HuH-7.5 (cell line): ENCODE results near the gene NLGN4Y.

Source experiments
- DNase-seq: peaks from one replicate; pipeline ENCODE4 v3.0.0; 2011; ENCODE audit warnings: low spot score

The NLGN4Y gene

DNA sequence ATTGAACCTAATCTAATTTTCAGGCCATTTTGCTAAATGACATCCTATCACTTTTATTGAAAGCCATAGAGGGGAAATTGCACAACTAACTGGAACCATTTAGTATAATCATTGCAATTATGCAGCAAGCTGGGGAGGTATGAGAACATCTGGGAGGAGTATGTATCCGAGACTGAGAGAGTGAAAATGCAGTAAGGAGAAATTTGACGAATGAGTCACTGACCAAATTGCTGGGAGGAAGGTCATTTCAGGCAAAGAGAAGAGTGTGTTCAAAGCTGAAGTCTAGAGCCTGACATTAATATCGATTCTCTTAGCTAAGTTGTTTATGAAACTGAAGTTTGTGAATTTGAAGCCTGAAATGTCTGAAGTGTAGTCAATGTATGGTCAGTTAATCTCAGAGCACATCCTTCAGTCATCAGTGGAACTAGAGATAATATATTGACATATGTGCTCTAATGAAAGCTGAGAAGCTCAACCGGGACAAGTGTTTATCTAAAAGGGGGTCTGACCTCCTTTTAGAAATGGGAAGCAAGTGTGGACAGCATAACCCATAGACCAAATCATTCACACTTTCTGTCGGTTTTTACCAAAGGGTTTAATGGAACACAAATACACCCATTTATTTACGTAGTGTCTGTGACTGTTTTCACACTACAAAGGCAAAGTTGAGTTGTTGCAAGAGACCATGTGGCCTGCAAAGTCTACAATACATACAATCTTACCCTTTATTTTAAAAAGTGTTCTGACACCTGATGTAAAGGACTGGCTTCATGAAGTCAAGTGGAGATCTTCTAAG, 120.0 kb downstream of the NLGN4Y start:
- no peak for DNase-seq

DNA sequence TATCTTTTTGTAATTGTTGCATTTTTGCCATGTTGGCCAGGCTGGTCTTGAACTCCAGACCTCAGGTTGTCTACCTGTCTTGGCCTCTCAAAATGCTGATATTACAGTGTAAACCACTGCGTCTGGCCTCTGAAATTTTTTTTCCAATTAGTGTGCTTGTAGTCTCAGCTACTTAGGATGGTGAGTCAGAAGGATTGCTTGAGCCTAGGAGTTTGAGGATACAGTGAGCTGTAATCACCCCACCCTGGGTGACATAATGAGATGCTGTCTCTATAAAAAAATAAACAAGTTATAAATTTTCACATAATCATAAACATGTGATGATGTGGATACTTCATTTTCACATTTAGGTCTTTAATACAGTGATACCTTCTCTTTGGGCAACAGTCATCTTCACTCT, 154.9 kb downstream of the NLGN4Y start:
- no peak for DNase-seq

DNA sequence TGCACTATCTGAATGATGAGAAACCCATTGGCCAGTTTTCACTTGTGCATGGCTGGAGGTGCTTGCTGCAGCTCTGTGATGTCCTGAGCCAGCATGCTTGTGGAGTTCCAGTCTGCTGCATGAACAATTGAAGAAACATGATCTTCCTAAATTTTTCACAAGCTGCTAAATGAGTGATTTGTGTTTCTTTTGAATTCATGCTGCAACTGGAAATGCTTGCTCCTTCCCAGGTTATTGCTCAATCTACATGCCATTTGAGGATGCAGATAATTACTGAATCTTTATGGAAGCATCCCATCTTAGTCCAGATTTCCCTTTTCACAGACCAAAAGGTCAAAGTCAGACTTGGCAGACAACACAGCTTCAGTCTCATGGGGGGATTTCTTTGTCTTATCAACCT, 170.2 kb downstream of the NLGN4Y start:
- DNase-seq, result no peak

DNA sequence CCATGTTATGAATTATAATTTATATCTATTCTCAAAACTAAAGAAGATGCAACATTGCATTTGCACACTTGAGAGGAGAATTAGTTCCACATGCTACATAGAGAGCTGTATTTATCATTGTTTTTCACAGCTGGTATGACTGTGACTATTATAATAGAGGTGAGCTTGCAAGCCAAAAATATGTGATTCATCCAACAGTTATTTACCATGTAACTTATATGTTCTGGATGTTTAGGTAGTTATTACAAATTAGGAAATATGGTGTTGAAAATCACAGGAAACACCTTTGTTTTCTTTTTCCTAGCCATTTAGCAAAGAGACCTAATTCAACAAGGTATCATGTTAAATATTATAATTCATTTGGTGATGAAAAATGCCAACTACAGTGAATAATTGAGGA, 183.8 kb downstream of the NLGN4Y start:
- DNase-seq, result no peak

DNA sequence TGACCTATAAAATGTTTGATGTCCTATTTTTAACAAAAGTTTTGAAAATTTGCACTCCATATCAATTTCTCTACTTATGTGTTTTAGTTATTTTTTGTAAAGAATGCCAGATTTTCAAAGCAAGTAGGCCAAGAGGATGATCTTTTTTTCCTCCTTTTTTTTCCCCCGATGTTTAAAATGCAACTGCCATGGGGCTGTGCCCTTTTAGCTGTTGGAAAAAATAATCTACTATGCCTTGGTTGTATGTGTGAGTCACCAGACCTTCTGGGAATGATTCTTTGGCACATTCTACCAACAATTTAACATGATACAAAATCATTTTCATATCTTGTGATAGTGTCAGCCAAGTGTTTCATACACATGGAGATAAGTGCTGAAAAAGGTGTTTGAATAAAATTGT, 217.3 kb downstream of the NLGN4Y start:
- no peak for DNase-seq

DNA sequence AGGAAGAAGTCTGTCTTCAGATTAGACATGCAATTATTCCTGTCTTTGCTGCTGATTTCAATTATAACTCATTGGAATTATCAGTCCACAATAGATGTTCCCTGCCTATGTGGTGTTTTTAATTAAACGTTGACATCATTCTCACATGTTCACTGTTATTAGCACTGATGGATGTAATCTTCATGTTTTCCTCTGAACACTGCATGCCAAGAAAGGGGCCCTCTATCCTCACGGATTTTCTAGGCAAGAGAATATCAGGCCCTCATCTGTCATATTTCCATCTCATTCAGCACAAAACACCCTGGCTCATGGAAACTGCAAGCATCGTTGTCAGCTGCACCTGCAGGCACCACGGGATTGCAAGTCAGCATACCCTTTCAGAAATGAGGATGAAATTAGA, 224.0 kb downstream of the NLGN4Y start:
- DNase-seq, result no peak

DNA sequence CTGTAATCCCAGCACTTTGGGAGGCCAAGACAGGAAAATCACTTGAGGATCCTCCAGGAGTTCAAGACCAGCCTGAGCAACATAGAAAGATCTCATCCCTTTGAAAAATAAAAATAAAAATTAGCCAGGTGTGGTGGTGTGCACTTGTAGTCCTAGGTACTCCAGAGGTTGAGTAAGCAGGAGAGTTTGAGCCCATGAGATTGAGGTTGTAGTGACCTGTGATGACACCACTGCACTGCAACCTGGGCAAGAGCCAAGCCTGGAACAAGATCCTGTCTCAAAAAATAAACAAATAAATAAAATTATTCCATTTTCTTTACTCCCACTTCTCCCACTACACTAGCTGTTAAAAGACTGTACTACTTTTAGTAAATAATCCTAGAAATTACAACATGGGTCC, 231.2 kb downstream of the NLGN4Y start:
- DNase-seq, result no peak

DNA sequence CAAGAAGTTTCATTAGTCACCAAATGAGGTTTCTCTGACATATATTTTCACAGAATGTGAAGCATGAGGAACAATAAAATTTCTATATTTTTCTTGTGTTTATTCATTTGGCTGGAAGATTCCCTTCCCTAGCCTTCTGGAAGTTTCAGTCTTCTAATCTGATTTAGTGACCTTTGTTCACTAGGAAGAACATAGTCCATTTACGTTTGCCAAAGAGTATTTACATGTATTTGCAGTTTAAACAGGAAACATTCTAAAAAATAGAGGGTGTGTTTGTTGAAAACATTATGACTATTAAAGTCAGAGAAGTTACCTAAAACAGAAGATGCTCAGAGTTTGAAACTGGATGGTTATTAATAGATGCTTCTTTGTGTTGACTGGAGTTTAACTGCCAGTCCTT, 238.6 kb downstream of the NLGN4Y start:
- DNase-seq, result no peak

DNA sequence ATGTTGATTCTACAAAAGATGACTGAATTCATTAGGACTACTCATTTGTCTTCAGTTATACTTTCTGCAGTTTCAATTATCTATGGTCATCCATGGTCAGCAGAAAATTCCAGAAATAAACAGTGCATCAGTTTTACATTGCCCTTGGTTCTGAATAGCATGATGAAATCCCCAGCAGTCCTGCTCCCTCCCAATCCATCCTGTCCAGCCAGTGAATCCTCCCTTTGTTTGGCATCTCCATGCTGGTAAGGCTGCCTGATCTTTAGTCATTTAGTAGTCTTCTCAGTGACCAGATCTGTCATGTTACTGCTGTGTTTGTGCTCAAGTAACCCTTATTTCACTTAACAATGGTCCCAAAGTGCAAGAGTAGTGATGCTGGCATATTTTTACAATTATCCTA, 239.3 kb downstream of the NLGN4Y start:
- DNase-seq, result no peak

DNA sequence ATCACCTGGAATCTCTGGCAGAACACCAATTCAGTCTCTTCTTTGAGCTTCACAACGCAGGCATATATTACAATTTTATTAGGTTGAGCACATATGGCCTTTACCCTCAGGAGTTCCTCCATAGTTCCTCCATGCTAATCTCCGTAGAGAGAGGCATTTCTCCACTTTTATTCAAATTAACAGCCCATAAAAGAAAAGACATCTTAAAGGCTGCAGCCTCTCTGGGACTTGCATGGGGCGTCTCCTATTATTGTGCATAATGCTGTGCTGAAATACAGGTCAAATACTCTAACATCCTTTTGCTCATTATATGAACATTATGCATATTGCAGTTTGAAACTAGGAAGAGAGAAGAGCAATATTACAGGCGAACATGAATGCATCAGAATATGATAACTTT, 253.9 kb downstream of the NLGN4Y start:
- DNase-seq, result no peak

DNA sequence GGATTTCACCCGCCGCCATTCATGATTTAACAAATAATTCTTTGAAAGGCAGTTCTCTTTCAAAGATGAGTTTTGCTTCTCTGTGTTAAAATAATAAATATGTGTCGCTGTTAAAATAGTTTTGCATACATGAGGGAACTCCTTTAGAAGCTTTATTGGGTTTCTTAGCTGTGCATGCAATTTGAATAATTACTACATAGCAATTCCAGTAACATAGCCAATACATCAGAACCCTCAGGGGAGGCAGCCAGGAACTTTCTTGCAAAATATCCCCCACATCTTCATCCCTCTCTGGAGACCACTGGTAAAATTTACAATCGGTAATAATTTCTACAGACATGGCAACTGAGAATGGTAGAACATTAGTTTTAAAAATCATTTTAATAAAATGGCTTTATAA, 268.8 kb downstream of the NLGN4Y start:
- DNase-seq, result no peak

DNA sequence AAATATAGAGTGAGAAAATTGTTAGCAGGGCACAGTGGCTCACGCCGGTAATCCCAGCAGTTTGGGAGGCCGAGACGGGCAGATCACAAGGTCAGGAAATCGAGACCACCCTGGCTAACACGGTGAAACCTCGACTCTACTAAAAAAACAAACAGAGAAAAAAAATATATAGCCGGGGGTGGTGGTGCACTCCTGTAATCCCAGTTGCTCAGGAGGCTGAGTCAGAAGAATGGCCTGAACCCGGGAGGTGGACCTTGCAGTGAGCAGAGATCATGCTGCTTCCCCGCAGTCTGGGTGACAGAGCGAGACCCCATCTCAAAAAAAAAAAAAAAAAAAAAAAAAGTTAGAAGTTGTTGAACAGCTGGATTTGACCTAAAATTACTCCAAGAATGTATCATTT, 269.3 kb downstream of the NLGN4Y start:
- no peak for DNase-seq

DNA sequence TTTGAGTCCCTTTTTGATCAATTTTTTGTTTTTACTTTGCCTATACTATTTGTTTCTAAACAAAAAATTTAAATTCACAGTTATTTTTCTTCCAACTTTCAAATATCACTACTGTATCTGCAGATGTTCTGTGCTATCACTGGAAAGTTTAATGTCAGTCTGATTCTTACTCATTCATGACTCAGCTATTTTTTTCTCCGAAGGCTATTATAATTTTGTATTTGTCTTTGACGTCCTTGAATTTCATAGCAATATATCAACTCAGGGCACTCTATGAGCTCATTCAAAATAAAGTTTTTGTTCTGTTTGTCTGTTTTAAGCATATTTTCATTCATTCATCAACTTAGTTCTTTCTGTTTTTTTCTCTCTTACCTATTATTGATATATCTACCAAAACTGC, 273.7 kb downstream of the NLGN4Y start:
- DNase-seq, result no peak

DNA sequence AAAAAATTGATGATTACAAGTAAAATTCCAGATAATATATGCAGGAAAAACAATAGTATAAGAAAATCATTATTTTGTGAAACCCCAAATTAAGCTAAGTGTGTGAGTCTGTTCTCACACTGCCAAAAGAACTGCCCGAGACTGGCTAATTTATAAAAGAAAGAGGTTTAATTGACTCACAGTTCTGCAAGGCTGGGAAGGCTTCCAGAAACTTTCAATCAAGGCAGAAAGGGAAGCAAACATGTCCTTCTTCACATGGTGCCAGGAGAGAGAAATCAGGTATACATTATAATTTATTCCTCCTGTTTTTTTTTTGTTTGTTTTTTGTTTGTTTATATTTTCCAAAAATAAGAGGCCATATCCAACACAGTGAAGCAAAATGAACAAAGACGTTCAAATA, 276.8 kb downstream of the NLGN4Y start:
- DNase-seq, result no peak

DNA sequence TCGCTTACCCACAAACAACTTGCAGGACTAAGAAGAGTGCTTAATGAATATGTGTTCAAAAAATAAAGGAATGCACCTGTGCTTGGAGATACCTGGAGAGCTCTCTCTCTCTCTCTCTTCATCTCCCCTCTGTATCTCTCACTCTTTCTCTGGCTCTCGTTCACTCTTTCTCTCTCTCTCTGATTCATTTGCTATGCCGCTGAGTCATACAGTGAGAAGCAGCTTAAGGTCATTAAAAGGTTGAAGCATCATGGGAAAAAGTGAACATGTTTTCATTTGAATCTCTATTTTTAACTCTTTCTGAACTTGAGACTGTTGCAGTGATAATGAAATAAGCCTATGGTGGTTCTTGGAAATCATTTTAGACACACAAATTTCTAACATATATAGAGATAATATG, 277.8 kb downstream of the NLGN4Y start:
- DNase-seq, result no peak

DNA sequence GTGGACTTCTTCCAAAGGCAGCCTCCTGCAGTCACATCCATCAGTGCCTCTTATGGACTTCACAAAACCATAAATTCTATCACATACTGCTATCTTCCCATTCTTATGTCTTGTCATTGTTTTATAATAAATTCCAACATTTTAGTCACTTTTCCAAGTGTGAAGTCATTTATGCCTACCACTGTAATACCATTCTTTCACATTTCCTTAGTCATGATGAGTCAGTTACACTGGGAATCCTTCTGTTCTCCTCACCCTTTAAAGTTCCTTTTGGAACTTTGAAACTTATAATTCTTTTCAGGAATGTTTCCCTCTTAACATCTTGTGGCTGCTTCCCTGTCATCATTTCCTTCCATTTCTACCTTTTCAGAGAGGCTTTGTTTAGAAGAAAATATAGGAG, 279.7 kb downstream of the NLGN4Y start:
- no peak for DNase-seq

DNA sequence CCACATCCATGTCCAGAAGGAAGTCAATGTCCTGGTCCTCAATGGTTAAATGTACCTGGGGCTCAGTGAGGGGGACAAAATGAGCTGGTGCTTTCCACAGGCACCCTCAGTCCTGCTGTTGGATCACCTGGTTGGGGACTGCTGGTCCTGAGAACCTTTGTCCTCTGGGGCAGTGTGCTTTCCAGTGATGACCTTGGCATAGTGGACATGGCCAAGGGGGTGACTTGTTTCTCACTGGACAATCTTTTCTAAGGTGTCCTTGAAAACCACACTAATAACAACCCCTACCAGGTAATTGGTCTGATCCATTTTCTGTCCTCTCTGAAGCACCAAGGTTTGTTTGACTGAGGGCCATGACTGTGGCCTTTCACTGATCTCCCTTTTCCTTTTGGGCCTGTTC, 294.1 kb downstream of the NLGN4Y start:
- no peak for DNase-seq

DNA sequence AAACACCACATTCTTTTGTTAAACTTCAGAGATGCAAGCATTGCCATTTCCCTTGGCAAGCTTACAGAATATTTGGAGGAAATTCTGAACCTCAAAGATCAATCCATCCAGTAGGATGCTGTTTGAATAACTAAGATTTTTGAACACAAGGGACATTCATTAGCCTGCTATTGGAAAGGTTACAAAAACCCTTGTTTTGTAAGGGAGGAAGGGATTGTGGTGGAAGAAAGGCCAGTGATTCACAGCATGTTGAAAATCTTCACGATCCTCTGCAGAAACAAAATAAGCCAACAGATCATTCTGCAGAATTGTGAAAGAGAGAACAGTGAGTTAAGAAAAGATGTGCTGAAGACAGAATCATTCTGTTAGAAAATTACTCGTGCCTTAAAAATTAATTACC, 297.9 kb downstream of the NLGN4Y start:
- no peak for DNase-seq

DNA sequence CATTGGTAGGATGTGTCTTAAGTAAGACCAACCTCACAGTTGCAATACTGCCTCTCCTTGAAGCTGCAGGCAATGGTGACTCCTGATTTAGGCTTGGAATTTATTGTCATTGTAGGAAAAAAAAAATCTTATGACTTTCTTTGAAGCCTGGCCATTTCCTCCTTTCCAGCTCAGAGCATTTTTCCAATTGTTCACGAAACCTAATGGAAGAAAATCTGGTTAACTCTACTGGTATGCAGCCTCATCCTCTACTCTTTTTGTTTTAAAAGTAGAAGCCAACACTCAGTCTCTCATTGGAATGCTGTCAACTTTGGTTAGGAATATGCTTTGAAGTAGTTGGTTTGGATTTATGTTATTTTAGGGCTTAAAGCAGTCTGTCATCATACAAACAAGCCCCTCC, 298.6 kb downstream of the NLGN4Y start:
- no peak for DNase-seq

DNA sequence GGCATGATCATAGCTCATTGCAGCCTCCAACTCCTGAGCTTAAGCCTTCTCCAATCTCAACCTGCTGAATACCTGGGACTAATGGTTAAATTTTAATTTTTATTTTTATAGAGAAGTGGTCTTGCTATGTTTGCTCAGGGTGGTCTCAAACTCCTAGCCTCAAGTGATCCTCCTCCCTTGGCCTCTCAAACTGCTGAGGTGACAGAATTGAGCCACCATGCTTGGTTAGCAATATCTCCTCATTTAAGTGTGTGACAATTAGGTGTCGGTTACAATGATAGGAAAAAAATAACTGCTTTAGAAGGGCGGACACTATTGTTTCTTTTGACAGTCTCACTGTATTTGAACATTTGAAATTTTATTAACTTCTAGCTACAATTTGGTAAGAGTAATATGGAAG, 300.3 kb downstream of the NLGN4Y start:
- DNase-seq, result no peak

DNA sequence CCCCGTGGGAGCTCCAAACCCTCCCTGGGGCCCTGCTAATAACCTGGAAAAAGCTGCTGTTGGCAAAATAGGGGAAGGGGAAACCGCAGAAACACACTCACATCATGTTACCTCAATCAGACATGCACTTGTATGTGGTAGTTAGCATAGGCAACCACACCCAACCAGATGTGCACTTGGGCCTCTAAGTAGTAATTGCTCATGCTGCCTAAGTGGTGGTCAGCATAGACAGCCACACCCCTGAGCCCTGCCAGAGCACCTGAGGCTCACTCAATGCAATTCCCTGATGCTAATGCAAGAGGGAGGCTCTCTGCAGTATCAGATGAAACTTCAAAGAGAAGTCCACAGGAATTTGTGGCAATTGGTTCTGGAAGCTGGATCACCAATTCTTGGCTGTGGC, 301.4 kb downstream of the NLGN4Y start:
- DNase-seq, result no peak

DNA sequence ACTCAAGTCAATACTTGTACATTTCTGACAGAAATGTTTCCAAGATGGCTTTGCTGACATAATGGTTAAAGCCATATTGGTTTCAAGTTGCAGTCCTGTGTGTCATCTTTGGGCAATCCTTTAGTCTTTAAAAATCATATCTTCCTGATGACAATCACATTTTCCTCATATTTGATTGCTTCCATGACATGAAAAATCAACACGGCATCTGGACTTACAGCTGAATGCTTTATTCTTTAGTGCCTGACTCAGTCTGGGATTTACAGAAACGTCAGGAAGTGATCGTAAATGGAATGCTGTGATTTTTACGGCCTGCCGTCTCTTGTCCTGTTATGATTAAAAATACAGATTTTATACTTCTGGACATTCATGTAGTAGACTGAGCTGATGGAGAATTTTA, 304.2 kb downstream of the NLGN4Y start:
- DNase-seq, result no peak

DNA sequence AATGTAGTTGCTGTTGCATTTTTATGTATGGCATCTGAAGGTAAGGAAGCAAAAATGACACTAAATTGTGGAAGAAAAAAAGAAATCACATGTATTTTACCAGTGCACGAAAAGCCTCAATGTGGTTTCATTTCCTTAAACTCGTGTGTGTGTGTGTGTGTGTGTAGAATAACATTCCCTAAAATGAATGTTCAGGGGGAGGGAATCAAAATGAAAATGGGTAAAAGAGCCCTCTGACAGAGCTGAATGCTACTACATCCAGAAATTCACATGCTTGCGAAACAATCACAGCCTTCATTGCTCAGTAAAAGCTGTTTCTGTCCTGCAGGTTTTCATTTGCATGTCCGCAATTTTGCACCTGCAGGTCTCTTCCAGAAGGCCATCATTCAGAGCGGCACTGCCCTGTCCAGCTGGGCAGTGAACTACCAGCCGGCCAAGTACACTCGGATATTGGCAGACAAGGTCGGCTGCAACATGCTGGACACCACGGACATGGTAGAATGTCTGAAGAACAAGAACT, 305.1 kb downstream of the NLGN4Y start:
- DNase-seq, result no peak
